ENCODE measurements around the gene RALGPS2.
"Not testable (repeated sequence)": the region's sequence is repeated elsewhere in the genome, so short reads cannot be mapped to it uniquely, and the experiment has no call there.

- TF ChIP-seq POLR2A (IDR thresholded peaks at IDR 0.05; ENCODE audit: extremely low read depth, insufficient read length); MYC (IDR thresholded peaks at IDR 0.05; ENCODE audit: low read depth, low read length): not testable (repeated sequence)
- TF ChIP-seq, protein P1, sequence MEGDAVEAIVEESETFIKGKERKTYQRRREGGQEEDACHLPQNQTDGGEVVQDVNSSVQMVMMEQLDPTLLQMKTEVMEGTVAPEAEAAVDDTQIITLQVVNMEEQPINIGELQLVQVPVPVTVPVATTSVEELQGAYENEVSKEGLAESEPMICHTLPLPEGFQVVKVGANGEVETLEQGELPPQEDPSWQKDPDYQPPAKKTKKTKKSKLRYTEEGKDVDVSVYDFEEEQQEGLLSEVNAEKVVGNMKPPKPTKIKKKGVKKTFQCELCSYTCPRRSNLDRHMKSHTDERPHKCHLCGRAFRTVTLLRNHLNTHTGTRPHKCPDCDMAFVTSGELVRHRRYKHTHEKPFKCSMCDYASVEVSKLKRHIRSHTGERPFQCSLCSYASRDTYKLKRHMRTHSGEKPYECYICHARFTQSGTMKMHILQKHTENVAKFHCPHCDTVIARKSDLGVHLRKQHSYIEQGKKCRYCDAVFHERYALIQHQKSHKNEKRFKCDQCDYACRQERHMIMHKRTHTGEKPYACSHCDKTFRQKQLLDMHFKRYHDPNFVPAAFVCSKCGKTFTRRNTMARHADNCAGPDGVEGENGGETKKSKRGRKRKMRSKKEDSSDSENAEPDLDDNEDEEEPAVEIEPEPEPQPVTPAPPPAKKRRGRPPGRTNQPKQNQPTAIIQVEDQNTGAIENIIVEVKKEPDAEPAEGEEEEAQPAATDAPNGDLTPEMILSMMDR (IDR thresholded peaks at IDR 0.05; ENCODE audit: low read depth, low read length), result not testable (repeated sequence)
Observed at GRCh38 chr1:178847919-178848318, 122.9 kb downstream of the RALGPS2 start.

Data from NB4 (cell line).